ENCODE results near the gene XPNPEP1.

The XPNPEP1 gene

GRCh38 chr10:109863775-109864174 is 59.5 kb downstream of the XPNPEP1 start:
- DNase-seq (ENCODE audit: low read depth) = no peak

DNA sequence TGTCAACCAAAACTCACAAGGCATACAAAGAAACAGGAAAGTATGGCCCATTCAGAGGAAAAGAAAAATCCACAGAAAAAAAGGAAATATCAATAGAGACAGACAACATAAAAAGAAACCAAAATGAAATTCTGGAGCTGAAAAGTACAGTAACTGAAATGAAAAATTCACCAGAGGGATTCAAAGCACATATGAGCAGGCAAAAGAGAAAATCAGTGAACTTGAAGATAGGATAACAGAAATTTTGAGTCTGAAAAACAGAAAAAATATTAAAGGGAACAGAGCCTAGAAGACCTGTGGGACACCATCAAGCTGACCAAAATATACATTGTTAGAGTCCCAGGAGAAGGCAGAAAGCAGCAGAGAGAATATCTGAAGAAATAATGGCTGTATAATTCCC is 60.6 kb downstream of the XPNPEP1 start:
- DNase-seq (ENCODE audit: low read depth) = no peak

GRCh38 chr10:109862041-109862440 is 61.3 kb downstream of the XPNPEP1 start:
- no peak for DNase-seq (ENCODE audit: low read depth)

GRCh38 chr10:109861081-109861480 is 62.2 kb downstream of the XPNPEP1 start:
- no peak for DNase-seq (ENCODE audit: low read depth)

GRCh38 chr10:109859221-109859620 is 64.1 kb downstream of the XPNPEP1 start:
- DNase-seq (ENCODE audit: low read depth) = no peak

- no peak for DNase-seq (ENCODE audit: low read depth)
Measured at GRCh38 chr10:109855746-109856145, 67.6 kb downstream of the XPNPEP1 start.

GRCh38 chr10:109853921-109854320 is 69.4 kb downstream of the XPNPEP1 start:
- DNase-seq (ENCODE audit: low read depth) = no peak

DNA sequence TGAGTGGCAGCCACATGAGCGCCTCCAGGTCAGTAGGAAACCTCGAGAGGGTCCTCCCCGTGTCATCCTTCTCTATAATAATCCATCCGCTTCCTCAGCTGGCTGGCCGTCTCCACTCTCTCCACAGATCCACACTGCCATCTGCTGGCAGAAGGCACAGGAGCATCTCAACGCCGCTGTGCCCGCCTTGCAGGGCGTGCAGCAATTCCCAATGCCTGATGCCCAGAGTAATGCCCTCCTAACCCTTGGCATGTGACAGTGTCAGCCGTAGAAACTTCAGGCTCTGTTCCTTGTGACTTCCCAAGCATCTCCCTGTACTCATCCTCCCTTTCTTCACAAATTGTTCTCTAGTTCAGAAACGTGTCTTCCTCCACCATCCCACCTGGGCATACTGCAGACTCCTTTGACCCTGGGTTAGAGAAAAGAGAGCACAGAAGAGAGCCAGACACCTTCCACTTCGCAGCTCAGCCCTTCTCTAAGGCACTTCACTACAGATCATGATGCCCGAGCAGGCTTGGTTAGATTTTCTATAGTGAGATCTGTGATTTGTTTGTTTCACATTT is 70.8 kb downstream of the XPNPEP1 start:
- peak; percentile 73 for DNase-seq (ENCODE audit: low read depth)

GRCh38 chr10:109851616-109852474 is 71.5 kb downstream of the XPNPEP1 start:
- no peak for DNase-seq (ENCODE audit: low read depth)

- no peak for DNase-seq (ENCODE audit: low read depth)
Measured at GRCh38 chr10:109846832-109847231, 76.5 kb downstream of the XPNPEP1 start.

GRCh38 chr10:109845308-109845707 is 78.0 kb downstream of the XPNPEP1 start:
- no peak for DNase-seq (ENCODE audit: low read depth)

GRCh38 chr10:109838592-109839244 is 84.6 kb downstream of the XPNPEP1 start:
- DNase-seq (ENCODE audit: low read depth) = no peak

DNA sequence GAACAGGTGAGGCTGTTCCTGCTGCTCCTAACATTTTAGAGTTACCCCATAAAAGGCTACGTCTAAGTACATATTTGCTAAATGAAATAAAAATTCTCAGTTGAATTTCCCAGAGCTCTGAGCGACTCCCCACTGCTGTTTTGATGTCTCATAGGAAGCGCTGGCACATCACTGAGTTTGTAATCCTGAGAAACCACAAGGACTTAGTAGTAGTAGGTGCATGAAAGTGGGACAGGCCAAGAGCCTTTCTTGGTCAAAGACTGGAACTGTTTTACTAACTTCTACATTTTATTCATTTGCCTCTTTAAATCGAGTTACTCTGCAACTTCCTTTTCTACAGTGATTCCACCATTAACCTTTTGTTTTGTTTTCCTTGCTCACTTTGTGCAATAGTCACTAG is 85.9 kb downstream of the XPNPEP1 start:
- no peak for DNase-seq (ENCODE audit: low read depth)

DNA sequence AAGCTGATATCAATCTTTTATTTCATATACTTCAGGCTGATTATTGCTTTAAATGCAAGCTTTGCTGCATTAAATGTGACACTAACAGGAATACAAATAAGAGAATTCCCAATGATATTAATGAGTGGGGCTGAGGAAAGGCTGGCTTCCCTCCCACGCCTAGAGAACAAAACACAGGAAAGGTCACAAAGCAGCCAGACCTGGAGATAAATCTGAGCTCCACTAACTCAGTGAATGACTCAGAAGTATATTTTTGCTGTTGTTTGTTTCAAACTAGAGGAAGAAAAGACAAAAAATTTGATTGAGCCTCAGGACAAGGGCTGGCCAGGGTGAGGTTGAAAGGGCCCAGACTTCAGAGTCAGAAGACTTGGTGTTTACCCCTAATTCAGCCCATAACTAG is 88.1 kb downstream of the XPNPEP1 start:
- no peak for DNase-seq (ENCODE audit: low read depth)

DNA sequence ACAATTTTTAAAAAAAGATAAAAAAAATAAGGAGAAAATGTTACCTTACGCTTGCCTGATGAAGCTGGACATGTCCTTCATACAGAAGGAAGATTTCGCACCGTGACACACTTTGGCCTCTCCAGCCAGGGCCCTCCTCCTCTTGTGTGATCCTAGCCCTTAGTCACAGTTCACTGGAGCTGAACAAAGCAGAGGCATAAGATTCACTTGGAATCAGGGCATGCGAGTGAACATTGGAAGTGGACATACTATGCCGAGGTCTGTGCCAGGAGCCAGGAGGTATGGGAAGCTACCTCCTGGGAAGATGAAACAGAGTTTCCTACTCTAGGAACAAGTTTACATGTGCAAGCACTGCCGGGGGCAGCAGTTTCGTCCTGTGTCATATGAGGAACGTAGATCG is 91.5 kb downstream of the XPNPEP1 start:
- DNase-seq (ENCODE audit: low read depth) = no peak

DNA sequence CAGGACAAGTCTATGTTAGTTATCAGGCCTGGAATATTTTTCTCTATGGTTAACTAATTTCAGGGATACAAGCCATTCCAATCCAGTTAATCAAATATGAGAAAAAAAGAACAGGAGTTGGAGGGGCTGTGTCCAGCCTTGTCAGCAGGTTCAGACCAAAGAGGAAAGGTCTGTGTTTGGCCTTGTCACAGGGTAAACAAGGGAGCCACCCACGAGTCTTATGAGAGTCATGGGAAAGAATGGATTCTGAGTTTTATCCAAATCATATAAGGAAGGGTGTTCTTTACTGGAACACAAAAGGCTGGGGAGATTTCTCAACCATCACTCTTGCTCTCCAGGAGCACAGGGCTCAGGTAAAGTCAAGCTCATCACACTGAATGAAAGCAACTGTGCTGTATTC is 99.1 kb downstream of the XPNPEP1 start:
- no peak for DNase-seq (ENCODE audit: low read depth)

DNA sequence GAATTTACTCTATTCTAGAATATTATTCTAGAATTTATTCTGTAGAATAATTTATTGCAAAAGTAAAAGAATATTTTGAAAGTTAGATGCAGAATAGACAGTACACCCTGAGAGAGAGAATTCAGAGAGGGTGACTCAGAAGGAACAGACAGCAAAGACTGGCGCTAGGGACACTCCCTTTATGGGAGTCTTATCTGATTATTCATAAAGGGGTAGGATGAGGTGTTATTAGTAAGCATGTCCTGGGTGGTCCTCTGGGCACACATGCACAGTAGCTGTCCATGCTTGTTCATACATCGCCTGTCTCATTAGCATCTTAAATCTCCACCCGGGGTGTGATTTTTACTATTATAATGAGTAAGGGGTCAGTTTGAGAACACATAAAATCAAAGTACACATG is 100.1 kb downstream of the XPNPEP1 start:
- DNase-seq (ENCODE audit: low read depth) = no peak

DNA sequence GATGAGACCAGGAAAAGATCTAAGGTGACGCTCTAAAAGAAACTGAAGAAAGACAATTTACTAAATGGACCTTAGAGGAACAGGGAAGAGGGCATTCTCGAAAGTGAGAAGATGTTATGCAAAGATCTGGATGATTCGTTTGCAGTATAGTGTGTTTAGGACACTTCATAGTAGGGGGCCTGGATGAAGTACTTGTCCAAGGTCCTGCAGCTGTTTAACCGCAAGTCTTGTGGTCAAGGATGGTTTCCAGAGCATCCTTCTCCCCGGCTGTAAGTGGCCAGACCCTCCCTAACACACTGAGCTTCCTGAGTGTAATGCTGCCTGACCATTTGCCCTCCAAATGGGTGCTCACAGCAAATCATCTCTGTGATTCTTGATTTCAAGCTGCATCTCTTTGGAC is 101.6 kb downstream of the XPNPEP1 start:
- DNase-seq (ENCODE audit: low read depth) = no peak

- DNase-seq (ENCODE audit: low read depth) = no peak
Measured at GRCh38 chr10:109820620-109821405, 102.5 kb downstream of the XPNPEP1 start.

- no peak for DNase-seq (ENCODE audit: low read depth)
Measured at GRCh38 chr10:109819807-109820206, 103.5 kb downstream of the XPNPEP1 start.
